Measurements from ENCODE around the gene TM4SF4. TPM values are rescaled to one million over a fixed set of nuclear protein-coding genes. Genes with fewer than 3 reads are reported as not detected.
A peak's percentile ranks its signal among the peaks of the same experiment; 100 is the strongest.

The TM4SF4 gene
- total and polyA plus RNA-seq, 2 donors (not counting 1 experiment from before 2014, with no cell fraction given): 1.7 TPM

DNA sequence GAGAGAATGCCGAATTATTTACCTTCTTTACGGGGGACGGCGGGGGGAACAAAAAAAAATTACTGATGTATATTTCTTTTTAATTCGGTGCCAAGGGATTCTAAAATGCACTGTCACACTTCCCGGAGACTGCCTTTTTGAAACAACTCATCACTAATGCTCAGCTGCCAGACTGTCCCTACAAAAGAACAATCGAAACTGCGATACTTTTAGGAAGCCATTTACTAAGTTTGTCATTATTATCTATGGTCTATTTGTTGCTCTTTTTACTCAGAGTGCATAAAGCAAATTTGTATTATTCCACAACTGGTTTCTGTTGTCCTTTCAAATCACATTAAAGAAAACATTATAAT is 60.8 kb downstream of the TM4SF4 start:
- Histone ChIP-seq H3K79me2 (ENCODE audit: control insufficient read depth, insufficient read depth, low read length) (peaks cover 36% of the 10 kb centered on the region), H3K9ac (ENCODE audit: insufficient read depth, low read length) (no peak overlapping the region), H3K4me2 (ENCODE audit: extremely low read depth, insufficient read depth, low read length) (peak overlapping the region; percentile 75), H4K20me1 (ENCODE audit: control insufficient read depth, extremely low read depth, insufficient read depth, low read length) (no peaks in the 10 kb centered on the region), H3K27me3 (ENCODE audit: control insufficient read depth, insufficient read depth, low read length) (no peaks in the 10 kb centered on the region), H3K4me3 (replicated peaks in 1 of 4; ENCODE audit: control extremely low read depth in 1 of 4, insufficient read depth in 1 of 4, low read depth in 3 of 4, low read length in 4 of 4) (peak overlapping the region in 3 of 4 experiments; percentile 2 to 27 (median 3)), H3K27ac (ENCODE audit: insufficient read depth, low read length) (peak overlapping the region; percentile 60), H3K4me1 (ENCODE audit: control insufficient read depth, extremely low read depth, insufficient read depth, low read length) (peaks cover 21% of the 10 kb centered on the region), H3K36me3 (ENCODE audit: control insufficient read depth, insufficient read depth, low read length) (no peaks in the 10 kb centered on the region), H2AFZ (ENCODE audit: low read length) (no peak overlapping the region), H3K9me3 (ENCODE audit: control insufficient read depth, insufficient read depth, low read depth, low read length) (no peaks in the 10 kb centered on the region)
- DNase-seq (ENCODE audit: low read depth in 2 of 2): no peak
- TF ChIP-seq, protein P1, sequence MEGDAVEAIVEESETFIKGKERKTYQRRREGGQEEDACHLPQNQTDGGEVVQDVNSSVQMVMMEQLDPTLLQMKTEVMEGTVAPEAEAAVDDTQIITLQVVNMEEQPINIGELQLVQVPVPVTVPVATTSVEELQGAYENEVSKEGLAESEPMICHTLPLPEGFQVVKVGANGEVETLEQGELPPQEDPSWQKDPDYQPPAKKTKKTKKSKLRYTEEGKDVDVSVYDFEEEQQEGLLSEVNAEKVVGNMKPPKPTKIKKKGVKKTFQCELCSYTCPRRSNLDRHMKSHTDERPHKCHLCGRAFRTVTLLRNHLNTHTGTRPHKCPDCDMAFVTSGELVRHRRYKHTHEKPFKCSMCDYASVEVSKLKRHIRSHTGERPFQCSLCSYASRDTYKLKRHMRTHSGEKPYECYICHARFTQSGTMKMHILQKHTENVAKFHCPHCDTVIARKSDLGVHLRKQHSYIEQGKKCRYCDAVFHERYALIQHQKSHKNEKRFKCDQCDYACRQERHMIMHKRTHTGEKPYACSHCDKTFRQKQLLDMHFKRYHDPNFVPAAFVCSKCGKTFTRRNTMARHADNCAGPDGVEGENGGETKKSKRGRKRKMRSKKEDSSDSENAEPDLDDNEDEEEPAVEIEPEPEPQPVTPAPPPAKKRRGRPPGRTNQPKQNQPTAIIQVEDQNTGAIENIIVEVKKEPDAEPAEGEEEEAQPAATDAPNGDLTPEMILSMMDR (conservative IDR thresholded peaks at IDR 0.05 in 1 of 2, IDR thresholded peaks at IDR 0.05 in 1 of 2; ENCODE audit: low read depth in 1 of 2, low read length in 2 of 2): no peak

DNA sequence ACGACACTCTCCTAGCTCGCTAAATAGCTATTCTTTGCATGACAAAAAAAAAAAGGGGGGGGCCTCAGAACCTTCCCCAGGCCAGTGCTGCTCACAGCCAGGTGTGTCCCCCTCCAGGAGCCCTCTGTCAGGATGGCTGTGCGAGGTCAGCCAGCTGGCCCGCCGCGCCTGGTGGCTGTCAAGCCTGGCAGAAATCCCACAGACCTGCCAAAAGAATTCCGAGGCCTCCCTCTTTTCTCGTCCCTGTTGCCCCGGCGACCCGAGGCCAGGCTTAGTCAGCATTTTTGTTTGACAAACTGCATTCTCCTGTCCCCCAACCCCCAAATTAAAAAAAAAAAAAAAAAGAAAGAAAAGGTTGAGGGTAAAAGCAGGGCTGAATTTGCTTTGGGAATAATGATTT is 61.9 kb downstream of the TM4SF4 start:
- Histone ChIP-seq H3K36me3 (ENCODE audit: control insufficient read depth, insufficient read depth, low read length) (no peaks in the 10 kb centered on the region), H3K27ac (ENCODE audit: insufficient read depth, low read length) (no peak overlapping the region), H3K4me2 (ENCODE audit: extremely low read depth, insufficient read depth, low read length) (peak overlapping the region; percentile 66), H3K4me3 (replicated peaks in 1 of 4; ENCODE audit: control extremely low read depth in 1 of 4, insufficient read depth in 1 of 4, low read depth in 3 of 4, low read length in 4 of 4) (no peak overlapping the region), H2AFZ (ENCODE audit: low read length) (no peak overlapping the region), H3K9me3 (ENCODE audit: control insufficient read depth, insufficient read depth, low read depth, low read length) (no peaks in the 10 kb centered on the region), H3K79me2 (ENCODE audit: control insufficient read depth, insufficient read depth, low read length) (peaks cover 36% of the 10 kb centered on the region), H3K9ac (ENCODE audit: insufficient read depth, low read length) (no peak overlapping the region), H3K27me3 (ENCODE audit: control insufficient read depth, insufficient read depth, low read length) (no peaks in the 10 kb centered on the region), H3K4me1 (ENCODE audit: control insufficient read depth, extremely low read depth, insufficient read depth, low read length) (peaks cover 23% of the 10 kb centered on the region), H4K20me1 (ENCODE audit: control insufficient read depth, extremely low read depth, insufficient read depth, low read length) (no peaks in the 10 kb centered on the region)
- DNase-seq (ENCODE audit: low read depth in 2 of 2): peak; percentile 39 to 76
- no peak for TF ChIP-seq EZH2 (IDR thresholded peaks at IDR 0.05; ENCODE audit: low read length, missing control alignments)
- TF ChIP-seq, protein P1 (conservative IDR thresholded peaks at IDR 0.05 in 1 of 2, IDR thresholded peaks at IDR 0.05 in 1 of 2; ENCODE audit: low read depth in 1 of 2, low read length in 2 of 2): no peak

DNA sequence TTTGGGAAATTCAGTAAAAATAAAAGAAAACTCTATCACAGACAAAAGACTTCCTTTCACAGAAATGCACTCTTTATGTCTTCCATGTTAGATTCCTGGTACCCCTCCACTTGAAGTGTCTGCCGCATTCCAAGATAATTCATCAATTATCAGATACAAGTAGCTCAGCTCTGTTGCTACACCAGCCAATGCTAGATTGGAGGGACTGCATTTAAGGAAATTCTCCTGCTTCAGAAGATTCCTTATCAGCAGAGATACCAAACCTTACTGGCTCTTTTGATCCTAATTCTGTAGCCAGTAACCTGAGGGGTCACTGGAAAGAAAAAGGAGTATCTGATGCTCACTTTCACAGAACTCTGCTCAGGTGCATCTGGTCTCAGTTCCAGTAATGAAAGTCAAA is 63.9 kb downstream of the TM4SF4 start:
- Histone ChIP-seq H3K27me3 (ENCODE audit: control insufficient read depth, insufficient read depth, low read length) (no peaks in the 10 kb centered on the region), H3K79me2 (ENCODE audit: control insufficient read depth, insufficient read depth, low read length) (peaks cover 30% of the 10 kb centered on the region), H4K20me1 (ENCODE audit: control insufficient read depth, extremely low read depth, insufficient read depth, low read length) (no peaks in the 10 kb centered on the region), H3K4me1 (ENCODE audit: control insufficient read depth, extremely low read depth, insufficient read depth, low read length) (peaks cover 18% of the 10 kb centered on the region), H3K9me3 (ENCODE audit: control insufficient read depth, insufficient read depth, low read depth, low read length) (no peaks in the 10 kb centered on the region), H2AFZ (ENCODE audit: low read length) (no peak overlapping the region), H3K36me3 (ENCODE audit: control insufficient read depth, insufficient read depth, low read length) (peaks cover 3% of the 10 kb centered on the region), H3K27ac (ENCODE audit: insufficient read depth, low read length) (no peak overlapping the region), H3K4me2 (ENCODE audit: extremely low read depth, insufficient read depth, low read length) (no peak overlapping the region), H3K9ac (ENCODE audit: insufficient read depth, low read length) (no peak overlapping the region), H3K4me3 (replicated peaks in 1 of 4; ENCODE audit: control extremely low read depth in 1 of 4, insufficient read depth in 1 of 4, low read depth in 3 of 4, low read length in 4 of 4) (no peak overlapping the region)
- no peak for TF ChIP-seq EZH2 (IDR thresholded peaks at IDR 0.05; ENCODE audit: low read length, missing control alignments)
- TF ChIP-seq, protein P1 (conservative IDR thresholded peaks at IDR 0.05 in 1 of 2, IDR thresholded peaks at IDR 0.05 in 1 of 2; ENCODE audit: low read depth in 1 of 2, low read length in 2 of 2): no peak
- no peak for DNase-seq (ENCODE audit: low read depth in 2 of 2)
